HG03139 (cell line): ENCODE data around the gene MAP10.

Experiments used
- ATAC-seq: cut with Tn5 transposase; IDR thresholded peaks from one replicate; pipeline ENCODE4 v1.9.1; 2021; ENCODE audit not compliant: unreplicated experiment

Gene MAP10

DNA sequence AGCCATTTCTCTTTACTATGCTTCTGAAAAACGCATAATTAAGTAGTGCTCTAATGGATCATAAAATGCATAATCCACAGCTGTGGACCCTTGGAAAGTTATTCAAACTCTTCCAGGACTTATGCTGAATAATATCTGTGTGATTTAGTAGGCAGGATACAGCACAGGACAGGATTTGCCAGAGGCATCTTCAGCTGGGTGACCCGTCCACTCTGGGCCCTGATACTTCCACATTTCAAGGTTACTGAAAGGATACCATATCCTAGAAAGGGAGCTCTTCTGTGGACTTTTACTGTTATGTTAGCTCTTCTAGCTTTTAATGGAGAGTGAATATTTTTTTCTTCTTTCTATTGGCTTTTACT is 49.6 kb downstream of the MAP10 start:
- ATAC-seq, result no peak

DNA sequence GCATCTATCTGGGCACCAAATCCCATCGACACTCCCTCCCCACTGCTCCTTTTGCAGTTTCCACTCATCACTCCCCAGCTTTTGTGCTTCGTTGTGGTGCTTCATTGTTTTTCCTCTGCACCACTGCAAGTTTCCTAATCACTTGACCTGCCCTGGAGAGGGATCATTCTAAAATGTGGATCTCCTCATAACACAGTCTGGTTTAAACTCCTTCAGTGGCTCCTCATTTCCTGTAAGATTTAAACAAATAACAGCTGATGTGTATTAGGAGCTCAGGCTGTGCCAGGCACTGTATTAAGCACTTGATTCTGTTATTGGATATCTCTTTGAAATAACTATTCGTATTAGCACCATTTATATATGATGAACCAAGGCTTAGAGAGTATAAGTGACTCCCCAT is 51.3 kb downstream of the MAP10 start:
- no peak for ATAC-seq
